ENCODE measurements around the gene PNMT. TPM values are rescaled to one million over a fixed set of nuclear protein-coding genes. Genes with fewer than 3 reads are reported as not detected.

The PNMT gene
- total RNA-seq = not detected

GRCh38 chr17:39667945-39668924 is at the start of gene PNMT:
Gene PNMT (plus strand): TSS chr17:39668453. CDS start chr17:39668476, 23 bp downstream.
- Histone ChIP-seq H3K9me3 (ENCODE audit: low read depth, low read length) (no peaks in the 10 kb centered on the region), H3K4me3 (ENCODE audit: low read length) (no peak within 1 kb of the TSS), H3K27me3 (ENCODE audit: insufficient read depth, low read length) (peaks cover 21% of the 10 kb centered on the region), H3K4me1 (ENCODE audit: insufficient read depth, low read length) (peaks cover 17% of the 10 kb centered on the region)

- Histone ChIP-seq H3K4me3 (ENCODE audit: low read length) (no peak overlapping the region), H3K27me3 (ENCODE audit: insufficient read depth, low read length) (peaks cover 18% of the 10 kb centered on the region), H3K4me1 (ENCODE audit: insufficient read depth, low read length) (peaks cover 27% of the 10 kb centered on the region), H3K9me3 (ENCODE audit: low read depth, low read length) (no peaks in the 10 kb centered on the region)
Observed at GRCh38 chr17:39618956-39619785, 49.1 kb upstream of the PNMT start.

GRCh38 chr17:39619786-39620101 is 48.5 kb upstream of the PNMT start:
- peaks cover 27% of the 10 kb centered on the region for H3K4me1 ChIP-seq (ENCODE audit: insufficient read depth, low read length)
- no peaks in the 10 kb centered on the region for H3K9me3 ChIP-seq (ENCODE audit: low read depth, low read length)
- H3K4me3 ChIP-seq (ENCODE audit: low read length) = no peak overlapping the region
- H3K27me3 ChIP-seq (ENCODE audit: insufficient read depth, low read length) = peaks cover 18% of the 10 kb centered on the region

GRCh38 chr17:39621523-39622379 is 46.5 kb upstream of the PNMT start:
- Histone ChIP-seq H3K27me3 (ENCODE audit: insufficient read depth, low read length) (peaks cover 23% of the 10 kb centered on the region), H3K4me1 (ENCODE audit: insufficient read depth, low read length) (peaks cover 33% of the 10 kb centered on the region), H3K9me3 (ENCODE audit: low read depth, low read length) (no peaks in the 10 kb centered on the region), H3K4me3 (ENCODE audit: low read length) (no peak overlapping the region)

- H3K4me3 ChIP-seq (ENCODE audit: low read length) = no peak overlapping the region
- H3K4me1 ChIP-seq (ENCODE audit: insufficient read depth, low read length) = peaks cover 30% of the 10 kb centered on the region
- H3K9me3 ChIP-seq (ENCODE audit: low read depth, low read length) = no peaks in the 10 kb centered on the region
- peaks cover 19% of the 10 kb centered on the region for H3K27me3 ChIP-seq (ENCODE audit: insufficient read depth, low read length)
Observed at GRCh38 chr17:39622380-39623006, 45.8 kb upstream of the PNMT start.

GRCh38 chr17:39623356-39623950 is 44.8 kb upstream of the PNMT start:
- Histone ChIP-seq H3K9me3 (ENCODE audit: low read depth, low read length) (no peaks in the 10 kb centered on the region), H3K27me3 (ENCODE audit: insufficient read depth, low read length) (peaks cover 24% of the 10 kb centered on the region), H3K4me3 (ENCODE audit: low read length) (no peak overlapping the region), H3K4me1 (ENCODE audit: insufficient read depth, low read length) (peaks cover 25% of the 10 kb centered on the region)

GRCh38 chr17:39624313-39624712 is 43.9 kb upstream of the PNMT start:
- Histone ChIP-seq H3K4me1 (ENCODE audit: insufficient read depth, low read length) (peaks cover 22% of the 10 kb centered on the region), H3K4me3 (ENCODE audit: low read length) (no peak overlapping the region), H3K27me3 (ENCODE audit: insufficient read depth, low read length) (peaks cover 20% of the 10 kb centered on the region), H3K9me3 (ENCODE audit: low read depth, low read length) (no peaks in the 10 kb centered on the region)

GRCh38 chr17:39625198-39625785 is 43.0 kb upstream of the PNMT start:
- Histone ChIP-seq H3K4me3 (ENCODE audit: low read length) (no peak overlapping the region), H3K27me3 (ENCODE audit: insufficient read depth, low read length) (peaks cover 20% of the 10 kb centered on the region), H3K9me3 (ENCODE audit: low read depth, low read length) (no peaks in the 10 kb centered on the region), H3K4me1 (ENCODE audit: insufficient read depth, low read length) (peaks cover 31% of the 10 kb centered on the region)

GRCh38 chr17:39626171-39627046 is 41.8 kb upstream of the PNMT start, which contains the start of gene PPP1R1B:
Gene PPP1R1B (plus strand): TSS chr17:39626952. CDS start chr17:39627393, 441 bp downstream.
- H3K4me1 ChIP-seq (ENCODE audit: insufficient read depth, low read length) = peaks cover 34% of the 10 kb centered on the region
- peaks cover 20% of the 10 kb centered on the region for H3K27me3 ChIP-seq (ENCODE audit: insufficient read depth, low read length)
- no peak within 1 kb of the TSS for H3K4me3 ChIP-seq (ENCODE audit: low read length)
- no peaks in the 10 kb centered on the region for H3K9me3 ChIP-seq (ENCODE audit: low read depth, low read length)

GRCh38 chr17:39627047-39627711 is 41.1 kb upstream of the PNMT start:
- H3K4me3 ChIP-seq (ENCODE audit: low read length) = no peak overlapping the region
- H3K27me3 ChIP-seq (ENCODE audit: insufficient read depth, low read length) = peaks cover 20% of the 10 kb centered on the region
- peaks cover 31% of the 10 kb centered on the region for H3K4me1 ChIP-seq (ENCODE audit: insufficient read depth, low read length)
- no peaks in the 10 kb centered on the region for H3K9me3 ChIP-seq (ENCODE audit: low read depth, low read length)

- Histone ChIP-seq H3K4me3 (ENCODE audit: low read length) (no peak overlapping the region), H3K4me1 (ENCODE audit: insufficient read depth, low read length) (peaks cover 29% of the 10 kb centered on the region), H3K9me3 (ENCODE audit: low read depth, low read length) (no peaks in the 10 kb centered on the region), H3K27me3 (ENCODE audit: insufficient read depth, low read length) (peaks cover 20% of the 10 kb centered on the region)
Observed at GRCh38 chr17:39627712-39628516, 40.3 kb upstream of the PNMT start.
